Measurements from ENCODE around the gene PBX3. TPM values are rescaled to one million over a fixed set of nuclear protein-coding genes. Genes with fewer than 3 reads are reported as not detected.

The PBX3 gene
- total and polyA plus RNA-seq, 2 of the 13 experiments (the other 11 are each of a cell fraction or from before 2014, with no cell fraction given) = 6.0 to 11.2 TPM

DNA sequence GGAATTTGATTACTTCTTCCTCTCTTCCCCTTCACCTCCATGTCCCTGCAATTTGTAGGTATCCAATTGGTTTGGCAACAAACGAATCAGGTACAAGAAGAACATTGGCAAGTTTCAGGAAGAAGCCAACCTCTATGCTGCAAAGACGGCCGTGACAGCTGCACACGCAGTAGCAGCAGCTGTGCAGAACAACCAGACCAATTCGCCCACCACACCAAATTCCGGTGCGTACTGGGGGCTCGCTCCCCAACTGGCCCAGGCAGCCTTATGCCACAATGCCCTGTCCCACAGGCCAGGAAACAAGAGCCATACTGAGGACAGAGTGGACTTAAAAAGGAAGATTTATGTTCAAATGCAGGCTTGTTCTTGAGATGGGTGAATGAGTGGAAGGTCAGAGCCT lies 213.5 kb downstream of the PBX3 start (continued):
- TF ChIP-seq ZNF484 (CRISPR knock-in tag; IDR thresholded peaks at IDR 0.05; ENCODE audit: borderline replicate concordance, low read depth) (no peak), ZNF564 (CRISPR knock-in tag; IDR thresholded peaks at IDR 0.05) (no peak), ZNF737 (CRISPR knock-in tag; IDR thresholded peaks at IDR 0.05; ENCODE audit: borderline replicate concordance) (no peak)

DNA sequence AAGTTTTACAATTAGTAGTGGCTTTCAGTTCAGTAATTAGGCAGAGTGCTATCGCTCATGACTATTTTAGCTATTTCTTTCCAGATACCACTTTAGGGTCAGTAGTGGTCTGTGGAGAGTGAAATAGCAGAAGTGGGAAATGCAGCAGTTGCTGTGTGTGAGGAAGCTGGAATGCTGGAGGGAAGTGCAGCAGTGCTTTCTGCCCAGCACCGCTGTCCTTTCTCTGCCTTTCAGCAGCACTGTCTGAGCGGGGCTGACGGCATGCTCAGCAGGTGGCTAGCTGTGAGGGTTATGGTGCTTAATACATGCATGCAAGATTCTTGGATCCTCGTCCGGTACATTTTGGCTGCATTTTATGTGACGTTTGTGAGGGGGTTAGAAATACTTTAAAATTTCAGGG lies 213.9 kb downstream of the PBX3 start:
- Histone ChIP-seq H2AFZ (ENCODE audit: low read length) (no peak overlapping the region), H3K4me3 (replicated peaks in 1 of 3; ENCODE audit: insufficient read depth in 1 of 3, low read depth in 2 of 3, low read length in 3 of 3) (no peak overlapping the region), H3K4me1 (ENCODE audit: insufficient read depth, low read length) (no peaks in the 10 kb centered on the region), H3K79me2 (ENCODE audit: insufficient read depth, low read length) (no peaks in the 10 kb centered on the region), H3K9ac (ENCODE audit: insufficient read depth, low read depth, low read length) (no peak overlapping the region), H3K27ac (ENCODE audit: extremely low read length, insufficient read depth, low read length) (no peak overlapping the region), H3K36me3 (replicated peaks in 1 of 2; ENCODE audit: control insufficient read depth in 1 of 2, insufficient read depth in 2 of 2, low read length in 2 of 2) (peaks cover 1 to 2% of the 10 kb centered on the region in 2 experiments; a peak in 1 of 5 replicates), H3K4me2 (ENCODE audit: low read depth, low read length) (no peak overlapping the region), H3K27me3 (ENCODE audit: control insufficient read depth in 1 of 2, insufficient read depth in 2 of 2, low read length in 2 of 2) (no peaks in the 10 kb centered on the region), H4K20me1 (ENCODE audit: insufficient read depth, low read length) (no peaks in the 10 kb centered on the region), H3K9me3 (ENCODE audit: low read length) (no peaks in the 10 kb centered on the region)
- in situ Hi-C loops (cut with HindIII; ENCODE audit: extremely low pct_ligation_motif_present, low pct_unique_long_range_greater_than_20kb) = no loop called here
- BruUV-seq (replicated peaks) = no TSS peak
- DNase-seq (ENCODE audit: low spot score) (no peak), ATAC-seq (no peak), FAIRE-seq (no peak)
- intact Hi-C loops (cut with micrococcal nuclease; ENCODE audit: unreplicated experiment) = no loop called here
- ChIA-PET CTCF (ENCODE audit: low intra/inter-chr PET ratio, low total read pairs) (no interaction called here), POLR2A (no interaction called here)
- whole genome bisulfite sequencing (ENCODE audit: low lambda C conversion rate) = 95% methylated on average over 7 of the region's 7 CpGs
- TF ChIP-seq SRSF4 (IDR thresholded peaks at IDR 0.05; ENCODE audit: low read depth, low read length, poor library complexity, severe bottlenecking) = no peak
- TF ChIP-seq, protein P1, sequence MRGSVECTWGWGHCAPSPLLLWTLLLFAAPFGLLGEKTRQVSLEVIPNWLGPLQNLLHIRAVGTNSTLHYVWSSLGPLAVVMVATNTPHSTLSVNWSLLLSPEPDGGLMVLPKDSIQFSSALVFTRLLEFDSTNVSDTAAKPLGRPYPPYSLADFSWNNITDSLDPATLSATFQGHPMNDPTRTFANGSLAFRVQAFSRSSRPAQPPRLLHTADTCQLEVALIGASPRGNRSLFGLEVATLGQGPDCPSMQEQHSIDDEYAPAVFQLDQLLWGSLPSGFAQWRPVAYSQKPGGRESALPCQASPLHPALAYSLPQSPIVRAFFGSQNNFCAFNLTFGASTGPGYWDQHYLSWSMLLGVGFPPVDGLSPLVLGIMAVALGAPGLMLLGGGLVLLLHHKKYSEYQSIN (CRISPR knock-in tag; IDR thresholded peaks at IDR 0.05; ENCODE audit: borderline replicate concordance) = no peak
- no peak for TF ChIP-seq KLF11 (CRISPR knock-in tag; IDR thresholded peaks at IDR 0.05)
- TF ChIP-seq ATF3 (CRISPR knock-in tag; IDR thresholded peaks at IDR 0.05) = no peak
- no peak for TF ChIP-seq YEATS2 (CRISPR knock-in tag; IDR thresholded peaks at IDR 0.05; ENCODE audit: borderline replicate concordance)
- TF ChIP-seq NFRKB (IDR thresholded peaks at IDR 0.05) = no peak
- TF ChIP-seq ZFY (CRISPR knock-in tag; IDR thresholded peaks at IDR 0.05) = no peak
- TF ChIP-seq CEBPG (CRISPR knock-in tag; IDR thresholded peaks at IDR 0.05) = no peak
- TF ChIP-seq, protein P2, sequence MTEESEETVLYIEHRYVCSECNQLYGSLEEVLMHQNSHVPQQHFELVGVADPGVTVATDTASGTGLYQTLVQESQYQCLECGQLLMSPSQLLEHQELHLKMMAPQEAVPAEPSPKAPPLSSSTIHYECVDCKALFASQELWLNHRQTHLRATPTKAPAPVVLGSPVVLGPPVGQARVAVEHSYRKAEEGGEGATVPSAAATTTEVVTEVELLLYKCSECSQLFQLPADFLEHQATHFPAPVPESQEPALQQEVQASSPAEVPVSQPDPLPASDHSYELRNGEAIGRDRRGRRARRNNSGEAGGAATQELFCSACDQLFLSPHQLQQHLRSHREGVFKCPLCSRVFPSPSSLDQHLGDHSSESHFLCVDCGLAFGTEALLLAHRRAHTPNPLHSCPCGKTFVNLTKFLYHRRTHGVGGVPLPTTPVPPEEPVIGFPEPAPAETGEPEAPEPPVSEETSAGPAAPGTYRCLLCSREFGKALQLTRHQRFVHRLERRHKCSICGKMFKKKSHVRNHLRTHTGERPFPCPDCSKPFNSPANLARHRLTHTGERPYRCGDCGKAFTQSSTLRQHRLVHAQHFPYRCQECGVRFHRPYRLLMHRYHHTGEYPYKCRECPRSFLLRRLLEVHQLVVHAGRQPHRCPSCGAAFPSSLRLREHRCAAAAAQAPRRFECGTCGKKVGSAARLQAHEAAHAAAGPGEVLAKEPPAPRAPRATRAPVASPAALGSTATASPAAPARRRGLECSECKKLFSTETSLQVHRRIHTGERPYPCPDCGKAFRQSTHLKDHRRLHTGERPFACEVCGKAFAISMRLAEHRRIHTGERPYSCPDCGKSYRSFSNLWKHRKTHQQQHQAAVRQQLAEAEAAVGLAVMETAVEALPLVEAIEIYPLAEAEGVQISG (CRISPR knock-in tag; IDR thresholded peaks at IDR 0.05) = no peak
- TF ChIP-seq HNF4G (IDR thresholded peaks at IDR 0.05; ENCODE audit: borderline replicate concordance, low read depth, low read length) = no peak
- no peak for TF ChIP-seq HNF4G (CRISPR knock-in tag; IDR thresholded peaks at IDR 0.05; ENCODE audit: borderline replicate concordance, low read depth)
- TF ChIP-seq, protein P3, sequence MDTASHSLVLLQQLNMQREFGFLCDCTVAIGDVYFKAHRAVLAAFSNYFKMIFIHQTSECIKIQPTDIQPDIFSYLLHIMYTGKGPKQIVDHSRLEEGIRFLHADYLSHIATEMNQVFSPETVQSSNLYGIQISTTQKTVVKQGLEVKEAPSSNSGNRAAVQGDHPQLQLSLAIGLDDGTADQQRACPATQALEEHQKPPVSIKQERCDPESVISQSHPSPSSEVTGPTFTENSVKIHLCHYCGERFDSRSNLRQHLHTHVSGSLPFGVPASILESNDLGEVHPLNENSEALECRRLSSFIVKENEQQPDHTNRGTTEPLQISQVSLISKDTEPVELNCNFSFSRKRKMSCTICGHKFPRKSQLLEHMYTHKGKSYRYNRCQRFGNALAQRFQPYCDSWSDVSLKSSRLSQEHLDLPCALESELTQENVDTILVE (CRISPR knock-in tag; IDR thresholded peaks at IDR 0.05) = no peak
- TF ChIP-seq FOXK2 (IDR thresholded peaks at IDR 0.05) = no peak
- TF ChIP-seq ZBTB8A (CRISPR knock-in tag; IDR thresholded peaks at IDR 0.05; ENCODE audit: borderline replicate concordance, low read depth) = no peak
- TF ChIP-seq ZNF230 (CRISPR knock-in tag; IDR thresholded peaks at IDR 0.05) = no peak

Data from HepG2 (cell line).